Medulla oblongata (tissue), 1 donor: ENCODE results near the gene SF3B4.
"Not testable (repeated sequence)": the region's sequence is repeated elsewhere in the genome, so short reads cannot be mapped to it uniquely, and the experiment has no call there.

Experiments
- DNase-seq: peaks from one replicate; pipeline ENCODE4 v3.0.0-alpha.2; 2015; ENCODE audit errors: extremely low spot score

The SF3B4 gene

DNA sequence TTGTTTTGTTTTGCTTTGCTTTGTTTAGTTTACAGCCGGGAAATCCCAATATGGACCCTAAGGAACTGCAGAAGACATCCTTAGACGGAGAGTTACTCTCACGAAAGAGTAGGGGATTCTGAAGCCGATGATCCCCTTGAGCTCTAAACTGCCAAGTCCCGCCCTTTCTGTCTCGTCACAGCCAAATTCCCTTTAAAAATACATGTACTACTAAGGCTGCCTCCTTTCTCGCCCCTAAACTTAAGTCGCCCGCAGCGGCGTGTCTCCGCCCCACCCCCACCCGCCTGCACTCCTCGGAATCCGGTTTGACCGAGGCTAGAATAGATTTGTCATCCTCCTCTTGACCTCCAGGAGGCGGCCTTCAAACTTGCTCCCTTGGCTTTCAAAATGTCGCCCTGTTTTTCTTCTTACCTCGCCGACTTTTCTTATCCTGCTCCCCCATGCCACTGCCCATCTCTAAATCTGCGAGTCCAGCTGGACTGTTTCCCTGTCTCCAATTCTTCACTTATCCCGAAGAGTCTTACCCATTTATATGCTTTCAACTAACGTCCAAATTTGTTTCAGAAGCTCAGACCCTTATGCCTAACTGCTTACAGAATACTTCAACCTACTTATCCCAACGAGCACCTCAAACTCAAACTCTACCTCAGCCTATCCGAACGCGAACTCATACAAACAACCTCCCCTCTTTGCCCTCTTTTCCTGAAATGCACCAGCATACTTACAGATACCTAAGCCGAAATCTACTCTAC is 39.2 kb downstream of the SF3B4 start:
- DNase-seq = peak; percentile 91

- peak; percentile 100 for DNase-seq
Observed at GRCh38 chr1:149887456-149888246, 40.0 kb downstream of the SF3B4 start.

DNA sequence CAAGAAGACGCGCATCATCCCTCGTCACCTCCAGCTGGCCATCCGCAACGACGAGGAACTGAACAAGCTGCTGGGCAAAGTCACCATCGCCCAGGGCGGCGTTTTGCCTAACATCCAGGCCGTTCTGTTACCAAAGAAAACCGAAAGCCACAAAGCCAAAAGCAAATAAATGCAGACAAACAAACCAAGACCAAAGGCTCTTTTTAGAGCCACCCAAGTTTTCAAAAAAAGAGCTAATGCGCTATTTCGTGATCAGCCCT is 40.5 kb downstream of the SF3B4 start:
- not testable (repeated sequence) for DNase-seq

- peak; percentile 100 for DNase-seq
Observed at GRCh38 chr1:149886396-149887195, 41.0 kb downstream of the SF3B4 start.

DNA sequence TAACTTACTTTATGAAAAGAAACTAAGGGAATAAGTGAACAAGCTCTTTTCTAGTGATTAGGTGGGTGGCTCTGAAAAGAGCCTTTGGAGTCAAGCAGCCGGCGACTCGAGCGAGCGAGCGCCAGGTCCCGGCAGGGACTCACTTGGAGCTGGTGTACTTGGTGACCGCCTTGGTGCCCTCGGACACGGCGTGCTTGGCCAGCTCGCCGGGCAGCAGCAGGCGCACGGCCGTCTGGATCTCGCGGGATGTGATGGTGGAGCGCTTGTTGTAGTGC is 41.5 kb downstream of the SF3B4 start:
- DNase-seq = not testable (repeated sequence)

GRCh38 chr1:149885339-149886120 is 42.1 kb downstream of the SF3B4 start:
- DNase-seq = peak; percentile 89

GRCh38 chr1:149884433-149885338 is 42.9 kb downstream of the SF3B4 start:
- DNase-seq = peak; percentile 54

DNA sequence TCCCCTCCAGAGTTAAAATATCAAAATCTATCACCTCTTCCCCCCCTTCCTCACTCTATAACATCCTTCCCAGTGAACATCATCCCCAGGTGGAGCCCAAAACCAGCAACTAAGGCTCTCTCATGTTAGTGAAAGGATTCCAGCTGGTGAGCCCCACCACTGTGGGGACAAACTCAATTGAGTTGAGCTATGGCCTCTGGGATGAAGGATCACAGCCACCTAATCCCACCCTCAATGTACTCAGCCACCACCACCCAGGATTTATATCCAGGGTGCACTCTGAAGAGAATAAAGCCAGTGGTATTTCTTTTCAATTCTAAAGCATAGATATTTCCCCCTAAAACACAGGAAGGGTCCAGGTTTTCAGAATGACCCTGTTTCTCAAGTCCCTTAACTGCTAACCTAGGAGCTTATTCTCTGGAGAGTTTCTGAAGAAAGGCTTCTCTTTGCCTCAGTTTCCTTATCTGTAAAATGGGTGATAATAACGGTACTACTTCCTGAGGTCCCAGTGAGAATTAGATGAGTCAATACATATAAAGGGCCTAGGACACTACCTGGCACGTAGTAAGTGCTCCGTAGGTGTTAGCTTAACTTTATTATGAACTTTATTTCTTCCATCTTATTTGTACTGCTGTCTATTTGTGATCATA is 43.9 kb downstream of the SF3B4 start:
- DNase-seq = no peak

DNA sequence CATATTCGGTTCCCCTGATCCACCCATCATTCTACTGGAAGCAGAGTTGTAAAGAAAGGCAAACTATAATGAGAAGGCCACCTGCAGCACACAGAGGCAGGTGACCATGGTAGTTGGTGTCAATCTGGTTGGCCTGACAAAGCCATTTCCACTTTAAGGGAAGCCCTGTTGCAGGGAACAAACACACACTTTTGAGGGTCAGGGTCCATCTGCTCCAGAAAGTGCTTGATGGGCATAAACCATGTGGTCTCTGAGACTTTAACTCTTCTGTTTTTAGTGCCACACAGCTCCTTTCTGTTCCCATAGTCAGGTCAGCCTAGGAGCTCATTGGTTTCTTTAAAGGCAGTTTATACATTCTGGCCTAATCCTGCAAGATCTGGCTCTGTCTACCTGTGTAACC is 45.7 kb downstream of the SF3B4 start:
- no peak for DNase-seq

DNA sequence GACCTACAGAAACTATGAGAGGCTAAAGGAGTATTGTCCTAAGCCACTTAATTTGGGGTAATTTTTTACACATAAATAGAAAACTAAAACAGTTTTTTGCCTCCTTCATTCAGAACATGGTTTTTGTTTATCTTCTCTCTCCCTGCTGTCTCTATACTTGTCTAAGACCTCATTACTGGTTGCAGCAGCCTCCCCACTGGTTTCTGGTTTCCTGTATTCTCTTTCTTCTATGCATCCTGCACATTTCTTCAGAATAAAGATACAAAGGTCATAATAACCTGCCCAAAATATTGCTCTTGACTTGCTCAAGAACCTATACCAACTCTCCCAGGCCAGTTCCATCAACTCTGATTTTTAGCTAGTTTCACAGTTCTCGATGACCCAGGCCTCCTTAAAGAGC is 48.0 kb downstream of the SF3B4 start:
- DNase-seq = no peak

- no peak for DNase-seq
Observed at GRCh38 chr1:149877211-149877946, 50.2 kb downstream of the SF3B4 start.
